Measurements from ENCODE around the gene SIGLEC6.

Gene SIGLEC6

DNA sequence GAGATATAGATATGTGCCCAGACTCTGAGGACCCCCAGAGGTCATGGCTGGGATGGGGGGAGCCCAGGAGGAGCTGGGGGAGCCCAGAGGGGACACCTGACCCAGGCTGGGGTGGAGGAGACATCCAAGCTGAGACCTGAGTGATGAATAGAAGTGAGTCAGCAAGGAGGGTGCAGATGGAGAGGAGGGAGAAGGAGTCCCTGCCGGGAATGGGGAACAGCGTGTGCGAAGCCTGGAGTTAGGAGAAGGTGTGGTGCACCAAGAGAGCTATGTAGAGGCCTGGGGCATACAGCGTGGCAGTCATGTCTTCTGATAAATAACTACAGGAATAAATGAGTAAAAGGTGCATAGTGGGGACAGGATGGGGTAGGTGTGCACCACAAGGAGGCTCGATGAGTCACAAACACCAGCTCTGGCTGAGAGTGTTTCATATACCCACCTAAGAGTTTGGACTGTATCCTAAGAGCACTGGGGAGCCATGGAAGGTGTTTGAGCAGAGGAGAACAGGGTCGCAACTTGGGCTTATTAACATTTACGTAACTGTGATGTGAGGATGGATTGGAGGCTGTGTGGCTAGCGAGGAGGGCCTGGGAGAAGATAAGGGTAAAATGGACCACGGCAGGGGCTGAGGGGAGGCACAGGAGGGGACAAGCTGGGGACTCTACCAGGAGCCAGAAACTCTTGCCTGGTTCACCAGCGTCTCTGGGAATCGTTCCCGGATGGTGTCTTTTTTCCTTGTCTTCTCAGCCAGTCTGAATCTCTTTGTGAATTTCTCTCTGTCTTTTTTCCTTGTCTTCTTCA, 51.7 kb downstream of the SIGLEC6 start:
- Histone ChIP-seq H2BK15ac (ENCODE audit: low read depth, poor library complexity, severe bottlenecking) (no peak overlapping the region), H3K36me3 (ENCODE audit: control insufficient read depth in 1 of 2, insufficient read depth in 2 of 2, low read depth in 1 of 2, low read length in 2 of 2) (no peaks in the 10 kb centered on the region), H3K79me1 (replicated peaks; ENCODE audit: low read length, poor library complexity, severe bottlenecking) (no peaks in the 10 kb centered on the region), H3K4me2 (ENCODE audit: low read length, poor library complexity, severe bottlenecking) (no peak overlapping the region), H3K4me1 (ENCODE audit: control insufficient read depth, insufficient read depth, low read depth, low read length) (no peaks in the 10 kb centered on the region), H2BK12ac (ENCODE audit: low read length in 2 of 2) (no peak overlapping the region), H3K27me3 (ENCODE audit: control insufficient read depth in 1 of 2, insufficient read depth in 1 of 2, low read length in 2 of 2) (peaks cover 0 to 11% of the 10 kb centered on the region in 2 experiments), H3K4ac (ENCODE audit: low read depth in 1 of 2, low read length in 2 of 2) (no peak overlapping the region), H3K27ac (ENCODE audit: low read length, poor library complexity, severe bottlenecking) (no peak overlapping the region), H4K8ac (ENCODE audit: low read length) (no peak overlapping the region), H2BK5ac (ENCODE audit: low read depth, low read length, poor library complexity, severe bottlenecking) (no peak overlapping the region), H3K9ac (ENCODE audit: low read length) (no peak overlapping the region), H3K14ac (ENCODE audit: low read length in 2 of 2) (no peak overlapping the region), H3K18ac (ENCODE audit: low read depth in 1 of 2, low read length in 2 of 2) (no peak overlapping the region), H2BK120ac (ENCODE audit: low read depth, low read length) (no peak overlapping the region), H3K4me3 (ENCODE audit: insufficient read depth in 1 of 2, low read depth in 1 of 2, low read length in 2 of 2) (no peak overlapping the region), H4K91ac (ENCODE audit: low read length) (no peak overlapping the region), H3K23ac (ENCODE audit: low read length in 2 of 2) (no peak overlapping the region), H3K9me3 (ENCODE audit: control insufficient read depth, low read length) (no peaks in the 10 kb centered on the region), H2AK5ac (ENCODE audit: low read length, severe bottlenecking) (no peak overlapping the region), H2AFZ (ENCODE audit: low read depth, low read length) (no peak overlapping the region)
- DNase-seq, result no peak
- WGBS, result 81% methylated on average over 12 of the region's 12 CpGs

- Histone ChIP-seq H2AK5ac (ENCODE audit: low read length, severe bottlenecking) (no peak within 1 kb of the TSS), H4K91ac (ENCODE audit: low read length) (no peak within 1 kb of the TSS), H3K14ac (ENCODE audit: low read length in 2 of 2) (no peak within 1 kb of the TSS), H3K36me3 (ENCODE audit: control insufficient read depth in 1 of 2, insufficient read depth in 2 of 2, low read depth in 1 of 2, low read length in 2 of 2) (no peaks in the 10 kb centered on the region), H3K4me2 (ENCODE audit: low read length, poor library complexity, severe bottlenecking) (no peak within 1 kb of the TSS), H3K79me1 (replicated peaks; ENCODE audit: low read length, poor library complexity, severe bottlenecking) (no peaks in the 10 kb centered on the region), H3K4ac (ENCODE audit: low read depth in 1 of 2, low read length in 2 of 2) (no peak within 1 kb of the TSS), H3K4me3 (ENCODE audit: insufficient read depth in 1 of 2, low read depth in 1 of 2, low read length in 2 of 2) (no peak within 1 kb of the TSS), H3K9me3 (ENCODE audit: control insufficient read depth, low read length) (no peaks in the 10 kb centered on the region), H3K4me1 (ENCODE audit: control insufficient read depth, insufficient read depth, low read depth, low read length) (no peaks in the 10 kb centered on the region), H2BK15ac (ENCODE audit: low read depth, poor library complexity, severe bottlenecking) (no peak within 1 kb of the TSS), H2BK12ac (ENCODE audit: low read length in 2 of 2) (no peak within 1 kb of the TSS), H4K8ac (ENCODE audit: low read length) (no peak within 1 kb of the TSS), H3K23ac (ENCODE audit: low read length in 2 of 2) (no peak within 1 kb of the TSS), H3K27ac (ENCODE audit: low read length, poor library complexity, severe bottlenecking) (no peak within 1 kb of the TSS), H3K27me3 (ENCODE audit: control insufficient read depth in 1 of 2, insufficient read depth in 1 of 2, low read length in 2 of 2) (peaks cover 0 to 21% of the 10 kb centered on the region in 2 experiments), H2AFZ (ENCODE audit: low read depth, low read length) (no peak within 1 kb of the TSS), H3K18ac (ENCODE audit: low read depth in 1 of 2, low read length in 2 of 2) (no peak within 1 kb of the TSS), H3K9ac (ENCODE audit: low read length) (no peak within 1 kb of the TSS), H2BK120ac (ENCODE audit: low read depth, low read length) (no peak within 1 kb of the TSS), H2BK5ac (ENCODE audit: low read depth, low read length, poor library complexity, severe bottlenecking) (no peak within 1 kb of the TSS)
- WGBS, result 63% methylated on average over 16 of the region's 17 CpGs
- DNase-seq, result no peak
Observed at GRCh38 chr19:51478381-51479234, 52.9 kb downstream of the SIGLEC6 start, which contains the start of gene CEACAM18. Gene CEACAM18, plus strand, starts transcription at chr19:51478539.

DNA sequence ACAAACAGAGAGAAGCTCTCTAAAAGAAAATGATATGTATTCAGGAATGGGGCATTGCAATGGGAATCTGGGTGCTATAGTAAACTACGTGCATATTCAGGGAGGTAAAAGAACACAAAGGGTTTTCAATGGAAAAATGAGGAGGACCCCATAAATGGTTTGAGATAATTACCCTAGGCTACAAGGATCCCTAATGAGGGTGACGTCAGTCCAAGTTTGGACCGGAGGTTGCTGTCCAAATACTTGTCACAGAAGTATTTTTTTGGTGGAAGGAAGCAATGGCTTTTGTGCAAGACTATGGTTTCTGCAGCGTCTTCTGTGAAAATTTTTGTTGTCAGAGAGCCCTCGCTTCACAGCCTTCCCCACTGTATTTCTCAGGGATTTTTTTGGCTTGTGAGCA, 54.1 kb downstream of the SIGLEC6 start:
- Histone ChIP-seq H2BK15ac (ENCODE audit: low read depth, poor library complexity, severe bottlenecking) (no peak overlapping the region), H3K4me3 (ENCODE audit: insufficient read depth in 1 of 2, low read depth in 1 of 2, low read length in 2 of 2) (no peak overlapping the region), H2BK12ac (ENCODE audit: low read length in 2 of 2) (no peak overlapping the region), H3K14ac (ENCODE audit: low read length in 2 of 2) (no peak overlapping the region), H3K27ac (ENCODE audit: low read length, poor library complexity, severe bottlenecking) (no peak overlapping the region), H2AK5ac (ENCODE audit: low read length, severe bottlenecking) (no peak overlapping the region), H3K9ac (ENCODE audit: low read length) (no peak overlapping the region), H4K8ac (ENCODE audit: low read length) (no peak overlapping the region), H3K9me3 (ENCODE audit: control insufficient read depth, low read length) (no peaks in the 10 kb centered on the region), H3K79me1 (replicated peaks; ENCODE audit: low read length, poor library complexity, severe bottlenecking) (no peaks in the 10 kb centered on the region), H4K91ac (ENCODE audit: low read length) (no peak overlapping the region), H3K4me2 (ENCODE audit: low read length, poor library complexity, severe bottlenecking) (no peak overlapping the region), H3K23ac (ENCODE audit: low read length in 2 of 2) (no peak overlapping the region), H3K18ac (ENCODE audit: low read depth in 1 of 2, low read length in 2 of 2) (no peak overlapping the region), H2BK5ac (ENCODE audit: low read depth, low read length, poor library complexity, severe bottlenecking) (no peak overlapping the region), H2BK120ac (ENCODE audit: low read depth, low read length) (no peak overlapping the region), H3K4ac (ENCODE audit: low read depth in 1 of 2, low read length in 2 of 2) (no peak overlapping the region), H3K4me1 (ENCODE audit: control insufficient read depth, insufficient read depth, low read depth, low read length) (no peaks in the 10 kb centered on the region), H3K27me3 (ENCODE audit: control insufficient read depth in 1 of 2, insufficient read depth in 1 of 2, low read length in 2 of 2) (peaks cover 0 to 23% of the 10 kb centered on the region in 2 experiments), H2AFZ (ENCODE audit: low read depth, low read length) (no peak overlapping the region), H3K36me3 (ENCODE audit: control insufficient read depth in 1 of 2, insufficient read depth in 2 of 2, low read depth in 1 of 2, low read length in 2 of 2) (no peaks in the 10 kb centered on the region)
- DNase-seq, result no peak
- 46% methylated on average over 5 of the region's 5 CpGs for WGBS

GRCh38 chr19:51476164-51476563, 55.3 kb downstream of the SIGLEC6 start:
- Histone ChIP-seq H3K9ac (ENCODE audit: low read length) (no peak overlapping the region), H3K27me3 (ENCODE audit: control insufficient read depth in 1 of 2, insufficient read depth in 1 of 2, low read length in 2 of 2) (peaks cover 0 to 22% of the 10 kb centered on the region in 2 experiments), H2AFZ (ENCODE audit: low read depth, low read length) (no peak overlapping the region), H2BK120ac (ENCODE audit: low read depth, low read length) (no peak overlapping the region), H3K4me3 (ENCODE audit: insufficient read depth in 1 of 2, low read depth in 1 of 2, low read length in 2 of 2) (no peak overlapping the region), H3K4ac (ENCODE audit: low read depth in 1 of 2, low read length in 2 of 2) (no peak overlapping the region), H3K36me3 (ENCODE audit: control insufficient read depth in 1 of 2, insufficient read depth in 2 of 2, low read depth in 1 of 2, low read length in 2 of 2) (no peaks in the 10 kb centered on the region), H3K14ac (ENCODE audit: low read length in 2 of 2) (no peak overlapping the region), H4K8ac (ENCODE audit: low read length) (no peak overlapping the region), H3K4me2 (ENCODE audit: low read length, poor library complexity, severe bottlenecking) (no peak overlapping the region), H2AK5ac (ENCODE audit: low read length, severe bottlenecking) (no peak overlapping the region), H3K9me3 (ENCODE audit: control insufficient read depth, low read length) (no peaks in the 10 kb centered on the region), H3K4me1 (ENCODE audit: control insufficient read depth, insufficient read depth, low read depth, low read length) (no peaks in the 10 kb centered on the region), H3K23ac (ENCODE audit: low read length in 2 of 2) (no peak overlapping the region), H2BK15ac (ENCODE audit: low read depth, poor library complexity, severe bottlenecking) (no peak overlapping the region), H2BK12ac (ENCODE audit: low read length in 2 of 2) (no peak overlapping the region), H4K91ac (ENCODE audit: low read length) (no peak overlapping the region), H3K27ac (ENCODE audit: low read length, poor library complexity, severe bottlenecking) (no peak overlapping the region), H2BK5ac (ENCODE audit: low read depth, low read length, poor library complexity, severe bottlenecking) (no peak overlapping the region), H3K18ac (ENCODE audit: low read depth in 1 of 2, low read length in 2 of 2) (no peak overlapping the region), H3K79me1 (replicated peaks; ENCODE audit: low read length, poor library complexity, severe bottlenecking) (no peaks in the 10 kb centered on the region)
- WGBS, result 90% methylated on average over 3 of the region's 3 CpGs
- no peak for DNase-seq
